ENCODE data around the gene PLCB1.
A peak's percentile ranks its signal among the peaks of the same experiment; 100 is the strongest.

Gene PLCB1

DNA sequence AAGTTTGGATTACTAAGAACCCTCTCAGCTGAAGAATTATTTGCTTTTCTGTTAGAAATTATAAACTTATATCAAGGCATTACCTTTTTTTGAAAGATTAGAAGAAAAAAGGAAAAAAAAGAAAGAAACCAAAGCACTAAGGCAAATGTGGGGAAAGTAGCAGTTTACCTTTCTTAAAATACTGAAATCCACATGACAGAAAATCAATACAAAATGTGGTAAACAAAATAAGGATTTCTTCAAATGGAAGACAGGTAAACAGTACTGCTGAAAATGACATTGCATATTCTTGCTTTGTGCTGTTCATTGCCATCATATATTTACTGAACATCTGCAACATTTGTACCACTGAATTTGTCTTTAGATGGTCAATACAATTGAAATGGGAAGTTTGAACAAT is 525.6 kb downstream of the PLCB1 start:
- no peak for DNase-seq (ENCODE audit: low read depth)

DNA sequence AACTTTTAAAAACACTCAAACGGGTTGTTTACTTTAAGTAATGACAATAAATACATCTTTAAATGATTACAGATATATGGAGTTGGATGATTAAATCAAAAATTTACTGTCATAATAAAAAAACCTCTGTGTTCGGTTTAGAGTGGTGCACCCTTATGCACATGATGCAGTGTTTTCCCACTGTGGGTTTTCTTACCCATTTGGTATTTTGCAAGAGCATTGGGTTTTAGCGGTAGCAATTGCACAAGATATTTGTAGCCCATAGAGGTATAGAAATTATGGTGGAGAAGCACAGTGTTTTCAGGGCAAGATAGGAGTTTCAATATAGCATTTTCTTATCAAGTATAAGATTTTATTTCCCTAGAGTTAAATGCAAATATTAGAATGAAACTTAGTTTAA is 526.0 kb downstream of the PLCB1 start:
- DNase-seq (ENCODE audit: low read depth), result no peak

DNA sequence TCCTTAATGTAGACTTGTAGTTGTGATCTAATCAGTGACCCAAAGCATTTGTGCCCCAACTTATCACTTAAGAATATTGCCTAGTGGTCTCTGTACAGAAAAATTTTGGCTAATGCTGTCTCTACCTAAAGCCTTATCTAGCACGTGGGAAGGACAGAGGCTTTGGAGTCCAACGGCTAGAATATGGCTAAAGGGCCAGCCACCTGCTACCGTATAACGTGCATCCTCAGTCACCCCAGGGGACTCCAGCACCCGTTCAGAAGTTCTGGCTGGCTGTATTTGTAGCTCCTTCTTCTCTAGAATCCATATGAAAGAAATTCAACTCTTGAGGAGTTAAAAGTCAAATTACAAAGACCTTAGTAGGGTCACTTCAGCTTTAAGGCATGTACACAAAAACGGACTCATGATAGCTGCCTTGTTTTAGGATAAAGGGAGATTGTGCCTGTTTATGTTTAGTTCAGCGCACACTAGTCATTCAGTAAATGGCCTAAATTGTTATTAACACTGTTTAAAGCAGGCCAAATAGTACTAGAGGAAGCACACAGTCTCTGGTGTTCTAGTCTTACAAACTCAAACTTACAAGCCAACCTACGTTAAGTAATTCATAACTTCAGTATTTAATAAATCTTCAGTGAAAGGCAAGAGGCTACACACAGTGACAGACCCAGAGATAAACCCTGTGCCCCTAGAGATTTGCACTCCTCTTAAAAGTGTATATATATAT is 529.3 kb downstream of the PLCB1 start:
- no peak for DNase-seq (ENCODE audit: low read depth)

DNA sequence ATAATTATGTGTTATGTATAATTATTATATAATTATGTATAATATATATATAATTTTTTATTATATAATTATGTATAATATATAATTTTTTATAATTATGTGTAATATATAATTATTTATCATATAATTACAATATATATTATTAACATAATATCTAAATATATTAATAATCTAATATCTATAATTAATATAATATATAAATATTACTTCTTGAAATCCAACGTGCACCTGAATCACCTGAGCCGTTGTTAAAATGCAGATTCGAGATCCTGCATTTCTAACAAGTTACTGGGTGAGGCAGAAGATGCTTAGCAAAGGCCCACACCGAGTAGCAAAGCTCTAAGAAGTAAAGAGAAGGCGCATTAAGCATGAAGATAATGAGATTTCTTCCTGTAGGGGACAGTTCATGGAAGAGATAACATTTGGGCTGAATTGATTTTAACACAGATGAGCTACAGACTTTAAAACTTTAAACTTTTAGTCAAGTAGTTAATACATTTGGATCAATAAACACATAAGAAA is 530.4 kb downstream of the PLCB1 start:
- DNase-seq (ENCODE audit: low read depth), result no peak

DNA sequence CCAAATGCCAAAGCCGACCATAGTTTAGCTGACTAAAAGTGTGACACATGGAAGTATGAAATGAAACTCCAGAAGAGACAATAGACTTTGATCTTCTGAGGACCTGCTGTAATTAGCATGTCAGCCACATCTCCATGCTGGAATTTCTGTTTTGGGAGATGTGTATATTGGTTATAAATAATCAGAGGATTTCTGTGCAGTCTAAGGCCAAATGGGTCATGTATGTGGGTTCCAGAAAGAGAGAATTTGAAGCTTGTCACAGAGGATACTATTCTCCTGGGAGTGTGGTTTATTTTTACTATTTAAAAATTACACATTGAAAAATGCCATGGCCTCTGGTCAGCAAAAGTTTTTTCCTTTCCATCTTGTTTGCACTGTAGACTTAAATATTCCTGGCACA is 531.4 kb downstream of the PLCB1 start:
- DNase-seq (ENCODE audit: low read depth), result peak; percentile 26

DNA sequence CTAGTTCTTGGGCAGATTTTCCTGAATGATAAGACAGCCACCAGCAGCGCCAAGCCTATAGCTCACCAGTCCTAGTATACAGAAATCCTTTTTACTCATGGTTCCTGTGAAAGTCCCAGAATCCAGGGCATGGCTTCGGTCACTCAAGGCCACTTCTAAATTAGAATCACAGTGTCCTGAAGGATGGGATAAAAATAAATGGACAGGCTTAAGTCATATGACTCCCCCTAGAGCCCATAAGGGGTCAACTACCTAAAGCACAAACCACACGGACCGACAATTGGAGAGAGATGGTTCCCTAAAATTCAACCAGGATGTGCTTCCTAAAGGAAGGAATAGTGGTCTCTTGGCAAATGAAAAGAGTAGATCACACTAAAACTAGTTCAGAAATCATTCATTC is 532.7 kb downstream of the PLCB1 start:
- DNase-seq (ENCODE audit: low read depth), result no peak

DNA sequence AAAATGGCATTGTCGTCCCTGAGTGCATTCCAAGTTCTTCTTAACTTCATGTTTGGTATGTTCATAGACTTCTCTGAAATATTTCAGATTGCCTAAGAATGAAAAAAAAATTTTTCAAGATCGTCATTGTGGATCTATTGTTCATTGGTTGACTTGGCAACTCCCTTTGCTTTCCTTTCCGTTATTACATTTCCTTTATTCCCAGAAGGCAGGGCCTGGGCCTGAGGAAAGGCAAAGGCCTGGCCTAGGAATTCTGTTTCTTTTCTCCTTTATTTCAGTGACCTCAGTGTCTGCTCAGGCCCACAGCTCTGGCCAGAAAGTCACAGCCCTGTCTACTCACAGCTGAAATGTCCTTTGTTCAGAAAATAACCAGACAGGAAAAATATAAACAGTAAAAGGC is 535.2 kb downstream of the PLCB1 start:
- no peak for DNase-seq (ENCODE audit: low read depth)

DNA sequence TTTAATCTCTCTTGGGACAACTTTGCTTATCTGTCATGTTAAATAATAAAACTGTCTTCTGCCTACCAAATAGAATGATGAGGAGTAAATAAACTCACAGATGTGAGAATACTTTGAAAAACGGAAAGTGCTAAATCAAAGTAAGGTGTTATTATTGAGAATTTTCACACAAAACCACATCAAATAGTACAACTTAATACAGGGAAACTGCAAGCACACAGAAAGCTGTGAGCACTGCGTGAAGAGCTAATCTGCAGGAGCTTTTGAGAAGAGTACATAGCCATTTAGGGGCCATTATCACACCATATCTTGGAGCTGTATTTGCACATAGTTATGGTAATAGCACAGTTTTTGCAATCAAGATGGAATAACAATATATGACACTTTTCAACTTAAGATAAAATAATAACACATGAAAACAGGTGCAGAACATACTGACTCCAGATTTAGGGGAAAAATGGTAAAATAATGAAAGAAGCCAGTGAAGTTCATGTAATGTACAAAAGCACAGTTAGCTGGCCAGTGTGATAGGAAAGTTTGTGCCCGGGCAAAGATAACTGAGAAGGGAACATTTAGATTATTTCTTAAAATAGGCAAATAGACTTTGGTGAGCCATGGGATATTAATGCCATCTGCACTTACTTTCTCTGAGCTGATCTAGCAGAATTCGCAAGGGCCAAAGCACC is 538.3 kb downstream of the PLCB1 start:
- no peak for DNase-seq (ENCODE audit: low read depth)

DNA sequence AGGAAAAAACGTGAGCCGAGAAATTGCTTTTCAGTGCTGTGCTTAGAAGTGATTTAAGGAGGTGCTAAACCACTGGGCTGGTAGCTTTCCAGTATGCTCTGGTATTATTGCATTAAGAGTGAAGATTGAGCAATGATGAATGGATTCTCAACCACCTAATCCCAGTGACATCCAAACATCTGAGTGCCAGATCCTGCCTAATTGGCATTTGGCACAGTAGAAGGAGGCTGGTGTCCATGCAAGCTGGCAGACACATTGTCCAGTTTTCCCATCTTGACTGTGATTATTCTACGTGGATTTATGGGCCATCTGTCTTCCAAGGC is 538.8 kb downstream of the PLCB1 start:
- DNase-seq (ENCODE audit: low read depth), result peak; percentile 60

DNA sequence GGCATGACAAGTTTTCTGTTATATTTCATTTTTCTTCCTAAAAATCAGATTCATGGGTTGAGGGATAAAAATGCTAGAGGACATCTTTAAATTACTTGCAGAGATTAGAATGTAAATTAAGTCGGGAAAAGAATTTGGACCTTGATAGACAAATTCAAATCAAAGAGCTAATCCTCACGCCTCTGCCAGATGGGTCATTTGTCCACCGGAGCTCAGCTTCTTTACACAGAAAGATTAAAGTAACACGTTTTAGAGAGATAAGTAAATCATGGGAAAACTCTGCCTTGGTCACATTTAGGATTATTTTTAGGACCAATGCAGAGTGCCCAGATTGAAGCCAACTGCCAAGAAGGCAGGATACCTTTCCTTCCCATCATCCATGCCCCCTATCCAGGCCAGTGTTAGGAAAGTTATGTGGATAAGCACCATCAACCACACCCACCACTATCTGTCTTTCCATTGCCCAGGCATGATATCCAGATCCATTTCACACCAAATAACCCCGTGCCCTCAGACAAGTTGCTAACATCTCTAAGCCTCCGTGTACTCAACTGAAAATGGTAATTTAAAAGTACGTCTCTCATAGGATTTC is 539.4 kb downstream of the PLCB1 start:
- no peak for DNase-seq (ENCODE audit: low read depth)

DNA sequence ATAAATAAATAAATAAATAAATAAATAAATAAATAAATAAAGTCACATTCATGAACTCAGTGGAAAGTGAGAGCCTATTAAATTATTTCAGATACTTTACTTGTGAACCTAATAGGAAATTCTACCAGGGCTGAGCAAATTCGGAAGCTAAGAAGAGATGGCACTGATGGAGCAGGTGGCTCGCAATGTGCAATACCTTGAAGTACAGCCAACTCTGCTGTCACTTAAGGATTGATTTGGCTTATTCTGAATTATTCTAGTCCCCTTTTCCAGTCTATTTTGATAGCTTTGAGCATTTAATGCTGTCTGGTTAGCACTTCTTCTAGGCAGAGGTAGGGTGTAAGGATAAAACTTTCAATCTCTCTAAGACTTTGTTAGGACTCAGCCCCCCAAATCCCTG is 541.0 kb downstream of the PLCB1 start:
- DNase-seq (ENCODE audit: low read depth), result no peak

DNA sequence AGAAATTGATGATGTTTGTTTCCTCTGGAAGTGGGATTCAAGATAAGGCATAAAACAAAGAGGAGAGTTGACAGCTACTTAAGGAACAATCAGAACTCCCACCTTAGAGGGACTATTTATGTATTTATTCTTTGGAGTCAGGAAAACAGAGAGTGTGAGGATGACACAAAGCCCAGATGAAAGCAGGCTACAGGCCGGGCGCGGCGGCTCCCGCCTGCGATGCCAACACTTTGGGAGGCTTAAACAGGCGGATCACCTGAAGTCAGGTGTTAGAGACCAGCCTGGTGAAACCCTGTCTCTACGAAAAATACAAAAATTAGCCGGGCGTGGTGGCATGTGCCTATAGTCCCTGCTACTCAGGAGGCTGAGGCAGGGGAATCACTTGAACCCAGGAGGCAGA is 543.8 kb downstream of the PLCB1 start:
- DNase-seq (ENCODE audit: low read depth), result no peak

DNA sequence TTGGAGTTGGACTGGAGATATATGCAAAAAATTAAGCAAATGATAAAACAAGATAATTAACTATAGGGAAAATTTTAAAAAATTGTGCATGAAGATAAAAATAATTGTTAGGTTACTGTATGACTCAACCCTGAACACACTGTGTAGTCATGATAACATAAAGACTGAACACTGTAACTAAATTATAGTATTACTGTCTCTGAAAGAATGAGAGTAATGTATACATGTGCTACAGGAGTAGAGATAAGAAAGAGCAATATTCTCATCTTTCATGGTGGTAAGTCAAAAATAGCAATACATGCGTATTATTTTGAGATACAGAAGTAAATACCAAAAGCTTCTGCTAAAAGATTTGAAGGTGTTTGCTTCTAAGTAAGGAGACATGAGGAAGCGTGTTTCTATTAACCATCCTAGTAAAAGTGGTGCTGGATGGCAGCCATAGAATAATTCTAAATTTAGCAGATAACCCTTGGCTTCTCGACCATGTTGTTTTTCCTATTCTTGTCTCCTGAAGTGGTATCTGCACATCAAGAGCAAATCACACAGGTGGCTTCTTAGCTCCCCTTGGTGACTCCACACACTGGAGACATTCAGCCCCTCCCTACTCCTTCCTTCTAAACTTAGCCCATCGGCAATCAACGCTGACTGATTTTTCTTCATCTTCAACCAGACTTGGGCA is 546.2 kb downstream of the PLCB1 start:
- DNase-seq (ENCODE audit: low read depth), result peak; percentile 50

DNA sequence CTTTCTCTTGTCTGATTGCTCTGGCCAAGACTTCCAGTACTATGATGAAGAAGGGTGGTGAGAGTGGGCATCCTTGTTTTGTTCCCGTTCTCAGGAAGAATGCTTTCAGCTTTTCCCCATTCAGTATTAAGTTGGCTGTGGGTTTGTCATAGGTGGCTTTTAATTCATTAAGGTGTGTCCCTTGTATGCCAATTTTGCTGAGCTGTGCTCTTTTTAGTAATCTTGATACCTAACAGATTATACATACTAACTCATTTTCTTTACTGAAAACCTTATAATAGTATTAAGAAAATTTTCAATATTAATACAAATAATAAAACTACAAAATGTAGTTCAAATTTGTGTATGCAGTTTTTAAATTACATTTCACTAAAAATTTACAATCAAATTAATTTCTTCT is 557.3 kb downstream of the PLCB1 start:
- no peak for DNase-seq (ENCODE audit: low read depth)

DNA sequence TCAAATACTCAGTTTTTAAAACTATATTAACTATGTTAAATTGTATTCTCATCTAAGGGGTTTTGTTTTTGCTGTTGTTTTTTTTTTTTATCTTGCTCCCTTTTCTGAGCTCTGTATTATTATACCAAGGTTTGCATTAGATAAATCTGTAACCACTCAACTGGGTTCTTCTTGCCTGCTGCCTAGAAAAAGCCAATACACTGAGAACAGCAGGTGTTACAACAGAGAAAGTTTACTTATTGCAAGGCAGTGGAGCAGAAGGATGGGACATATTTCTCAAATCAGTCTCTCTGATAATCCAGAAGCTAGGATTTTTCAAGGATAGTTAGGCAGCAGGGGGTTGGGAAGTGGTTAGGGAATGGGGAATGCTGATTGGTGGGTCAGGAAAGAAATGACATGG is 558.0 kb downstream of the PLCB1 start:
- no peak for DNase-seq (ENCODE audit: low read depth)

DNA sequence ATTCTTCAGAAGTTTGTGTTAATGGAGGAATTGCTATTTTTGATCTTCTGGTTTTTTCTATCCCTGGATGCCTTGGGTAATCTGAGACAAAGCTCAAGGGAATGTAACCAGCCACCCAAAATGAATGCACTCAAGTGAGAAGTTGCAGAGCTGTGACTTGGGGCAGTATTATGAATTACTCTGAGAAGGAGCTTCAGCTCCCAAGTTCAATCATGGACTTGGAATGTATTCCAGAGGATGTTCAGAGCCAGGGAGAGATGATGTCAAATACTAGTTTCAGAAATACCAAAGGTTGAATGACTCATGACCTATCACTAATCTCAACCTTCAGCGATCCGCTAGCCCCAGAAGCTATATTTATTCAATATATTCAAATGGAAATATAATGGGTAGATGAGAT is 561.6 kb downstream of the PLCB1 start:
- DNase-seq (ENCODE audit: low read depth), result peak; percentile 98

DNA sequence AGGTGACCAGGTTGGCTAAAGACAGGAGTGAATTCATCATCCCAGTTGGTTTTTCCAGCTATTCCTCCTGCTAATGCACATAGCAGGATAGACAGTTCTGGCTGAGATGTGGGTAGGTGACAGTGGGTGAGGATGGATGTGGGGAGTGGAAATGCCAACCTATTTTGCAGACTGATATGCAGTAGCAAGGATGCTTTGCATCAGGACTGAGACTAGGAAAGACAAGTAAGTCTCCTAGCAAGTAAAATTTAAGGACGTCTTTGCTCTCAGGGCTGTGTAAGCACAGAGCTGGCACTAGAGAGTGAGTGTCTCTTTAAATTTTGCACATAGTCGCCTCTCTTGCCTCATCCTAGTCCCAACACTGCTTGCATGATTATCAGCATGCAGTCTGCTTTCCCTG is 568.7 kb downstream of the PLCB1 start:
- no peak for DNase-seq (ENCODE audit: low read depth)

DNA sequence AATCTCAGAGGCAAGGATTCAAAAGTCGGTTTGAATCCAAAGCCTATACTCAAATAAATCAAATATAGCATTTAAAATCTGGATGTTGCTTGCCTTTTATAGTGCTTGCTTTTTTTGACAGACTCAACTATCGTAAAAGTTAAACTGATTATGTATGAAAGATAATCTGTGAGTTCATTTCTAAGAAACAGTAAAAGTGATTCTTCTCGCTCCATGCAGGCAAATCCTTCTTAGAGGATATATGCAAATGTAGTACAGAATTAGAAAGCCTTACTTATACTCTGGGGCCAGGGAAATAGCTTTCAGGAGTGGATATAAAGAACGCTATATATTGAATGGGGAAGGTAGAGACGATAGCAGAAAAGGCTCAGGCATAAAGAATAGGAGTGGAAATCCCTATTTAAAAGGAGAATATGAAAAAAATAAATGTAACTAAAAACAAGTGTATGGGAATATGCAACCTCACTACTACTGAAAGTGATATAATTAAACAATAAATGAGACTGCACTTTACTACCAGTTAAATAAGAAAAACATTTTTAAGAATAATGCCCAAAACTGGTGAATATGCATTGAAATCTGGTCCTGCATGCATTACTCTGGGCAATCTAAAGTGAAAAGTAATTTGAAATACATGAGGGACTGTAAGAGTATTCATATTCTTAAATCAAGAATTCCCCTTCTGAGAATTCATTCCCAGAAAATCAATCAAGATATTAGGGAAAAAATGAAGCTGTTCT is 575.1 kb downstream of the PLCB1 start:
- no peak for DNase-seq (ENCODE audit: low read depth)

DNA sequence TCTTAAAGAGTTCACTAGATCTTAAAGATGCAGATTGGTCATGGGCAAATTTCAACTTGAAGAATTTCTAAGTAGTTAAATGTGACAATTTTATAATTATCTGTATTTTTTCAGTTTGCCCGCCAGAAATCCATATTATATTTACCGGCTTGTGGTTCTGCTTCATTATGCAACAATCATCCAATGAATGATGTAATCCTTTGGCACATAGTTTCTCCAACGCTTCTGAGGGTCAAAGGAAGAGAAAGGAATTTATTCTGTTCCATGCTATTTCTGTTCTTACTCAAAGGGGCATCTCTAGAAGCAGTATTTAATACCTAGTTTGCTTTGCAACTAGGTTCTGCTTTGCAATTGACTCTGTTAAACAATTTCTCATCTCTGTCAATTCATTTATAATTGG is 577.6 kb downstream of the PLCB1 start:
- no peak for DNase-seq (ENCODE audit: low read depth)

DNA sequence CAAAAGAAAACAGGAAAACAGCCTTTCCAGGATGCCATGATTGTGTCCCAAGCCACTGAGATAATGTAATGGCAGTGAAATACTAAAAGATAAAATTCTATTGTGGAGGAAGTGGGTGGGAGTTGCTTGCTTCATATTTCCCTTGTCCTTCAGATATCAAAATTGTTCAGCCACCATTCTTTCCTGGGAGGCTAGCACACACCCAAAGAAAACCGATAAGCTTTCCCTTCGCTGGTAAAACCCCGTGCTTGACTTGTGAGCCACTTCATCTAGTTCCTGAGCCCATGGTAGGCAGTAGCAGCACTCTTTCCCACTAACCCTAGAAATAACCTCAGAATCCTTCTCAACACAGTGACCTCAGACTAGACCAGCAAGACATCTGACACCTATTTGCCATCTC is 579.4 kb downstream of the PLCB1 start:
- DNase-seq (ENCODE audit: low read depth), result no peak

DNA sequence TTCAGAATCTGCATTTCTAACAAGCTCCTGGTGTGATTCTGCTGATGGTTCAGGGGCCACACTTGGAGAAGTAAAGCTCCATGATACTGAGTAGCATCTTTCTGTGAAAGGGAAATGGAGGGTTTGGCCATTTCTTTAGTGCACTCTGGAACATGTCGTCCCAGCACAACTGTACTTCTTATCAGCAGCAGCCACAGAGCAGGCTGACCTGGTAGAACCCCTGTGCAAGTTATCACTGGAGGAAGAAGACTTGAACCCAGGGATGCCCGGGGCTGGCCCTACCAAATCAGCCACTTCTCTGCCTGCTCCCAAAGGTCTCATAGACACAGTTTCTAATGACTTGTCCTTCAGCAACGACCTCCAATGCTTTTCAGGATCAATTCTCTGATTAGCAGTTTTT is 582.1 kb downstream of the PLCB1 start:
- no peak for DNase-seq (ENCODE audit: low read depth)

DNA sequence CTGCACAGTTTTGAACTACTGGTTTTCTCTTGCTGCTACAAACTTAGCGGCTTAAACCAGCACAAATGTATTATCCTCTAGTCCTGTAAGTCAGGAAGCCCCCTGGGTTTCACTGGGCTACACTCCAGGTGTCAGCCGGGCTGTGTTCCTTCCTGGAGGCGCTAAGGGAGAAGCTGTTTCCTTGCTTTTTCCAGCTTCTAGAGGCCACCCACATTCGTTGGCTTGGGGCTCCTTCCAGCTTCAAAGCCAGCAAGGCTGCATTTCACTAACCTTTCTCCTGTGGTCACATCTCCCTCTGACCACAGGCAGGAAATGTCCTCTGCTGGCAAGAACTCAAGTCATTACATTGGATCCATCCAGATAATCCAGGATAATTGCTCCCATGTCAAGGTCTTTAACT is 586.2 kb downstream of the PLCB1 start:
- DNase-seq (ENCODE audit: low read depth), result peak; percentile 21
